Measurements from ENCODE around the gene RHOBTB3. TPM values are rescaled to one million over a fixed set of nuclear protein-coding genes. Genes with fewer than 3 reads are reported as not detected.

RHOBTB3 gene
- total RNA-seq, 4 donors from 2014 or later, result 16.7 to 39.4 (median 28.2) TPM

DNA sequence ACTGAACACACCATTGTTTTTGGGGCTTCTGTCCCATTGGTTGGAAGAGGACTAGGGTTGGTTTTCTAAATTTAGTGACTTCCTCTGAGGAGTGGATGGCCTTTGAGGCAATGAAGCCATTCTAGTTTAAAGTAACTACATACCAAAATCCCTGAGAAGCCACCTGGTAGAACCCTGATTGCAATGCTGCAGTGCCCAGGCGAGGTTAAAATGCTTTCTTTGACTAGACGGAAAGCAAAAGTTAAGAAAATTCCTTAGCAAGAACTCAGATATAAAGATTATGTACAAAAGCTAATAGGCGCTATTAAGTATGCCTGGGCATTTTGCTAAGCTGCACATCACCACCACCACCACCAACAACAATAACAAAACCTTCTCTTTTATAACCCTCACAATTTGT, 70.8 kb downstream of the RHOBTB3 start:
- intact Hi-C loops (cut with DNase I; ENCODE audit: low total_unique reads), result no loop called here
- DNase-seq (ENCODE audit: low spot score in 2 of 2), result no peak
- WGBS, 2 donors, result 96 to 97% methylated on average over 3 of the region's 3 CpGs
- TF ChIP-seq, protein P1, sequence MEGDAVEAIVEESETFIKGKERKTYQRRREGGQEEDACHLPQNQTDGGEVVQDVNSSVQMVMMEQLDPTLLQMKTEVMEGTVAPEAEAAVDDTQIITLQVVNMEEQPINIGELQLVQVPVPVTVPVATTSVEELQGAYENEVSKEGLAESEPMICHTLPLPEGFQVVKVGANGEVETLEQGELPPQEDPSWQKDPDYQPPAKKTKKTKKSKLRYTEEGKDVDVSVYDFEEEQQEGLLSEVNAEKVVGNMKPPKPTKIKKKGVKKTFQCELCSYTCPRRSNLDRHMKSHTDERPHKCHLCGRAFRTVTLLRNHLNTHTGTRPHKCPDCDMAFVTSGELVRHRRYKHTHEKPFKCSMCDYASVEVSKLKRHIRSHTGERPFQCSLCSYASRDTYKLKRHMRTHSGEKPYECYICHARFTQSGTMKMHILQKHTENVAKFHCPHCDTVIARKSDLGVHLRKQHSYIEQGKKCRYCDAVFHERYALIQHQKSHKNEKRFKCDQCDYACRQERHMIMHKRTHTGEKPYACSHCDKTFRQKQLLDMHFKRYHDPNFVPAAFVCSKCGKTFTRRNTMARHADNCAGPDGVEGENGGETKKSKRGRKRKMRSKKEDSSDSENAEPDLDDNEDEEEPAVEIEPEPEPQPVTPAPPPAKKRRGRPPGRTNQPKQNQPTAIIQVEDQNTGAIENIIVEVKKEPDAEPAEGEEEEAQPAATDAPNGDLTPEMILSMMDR (IDR thresholded peaks at IDR 0.05), result no peak
- TF ChIP-seq POLR2A (IDR thresholded peaks at IDR 0.05), result no peak
- no peak overlapping the region for H3K4me3 ChIP-seq (ENCODE audit: low read depth, poor library complexity, severe bottlenecking)

- no peak for DNase-seq (ENCODE audit: low spot score in 2 of 2)
- no peak overlapping the region for H3K4me3 ChIP-seq (ENCODE audit: low read depth, poor library complexity, severe bottlenecking)
- WGBS, 2 donors, result 86% methylated on average over 6 of the region's 6 CpGs
- TF ChIP-seq POLR2A (IDR thresholded peaks at IDR 0.05), result no peak
- TF ChIP-seq, protein P1 (IDR thresholded peaks at IDR 0.05), result no peak
- intact Hi-C loops (cut with DNase I; ENCODE audit: low total_unique reads), result no loop called here
These were observed 72.4 kb downstream of the RHOBTB3 start for GRCh38 chr5:95803271-95804148.

DNA sequence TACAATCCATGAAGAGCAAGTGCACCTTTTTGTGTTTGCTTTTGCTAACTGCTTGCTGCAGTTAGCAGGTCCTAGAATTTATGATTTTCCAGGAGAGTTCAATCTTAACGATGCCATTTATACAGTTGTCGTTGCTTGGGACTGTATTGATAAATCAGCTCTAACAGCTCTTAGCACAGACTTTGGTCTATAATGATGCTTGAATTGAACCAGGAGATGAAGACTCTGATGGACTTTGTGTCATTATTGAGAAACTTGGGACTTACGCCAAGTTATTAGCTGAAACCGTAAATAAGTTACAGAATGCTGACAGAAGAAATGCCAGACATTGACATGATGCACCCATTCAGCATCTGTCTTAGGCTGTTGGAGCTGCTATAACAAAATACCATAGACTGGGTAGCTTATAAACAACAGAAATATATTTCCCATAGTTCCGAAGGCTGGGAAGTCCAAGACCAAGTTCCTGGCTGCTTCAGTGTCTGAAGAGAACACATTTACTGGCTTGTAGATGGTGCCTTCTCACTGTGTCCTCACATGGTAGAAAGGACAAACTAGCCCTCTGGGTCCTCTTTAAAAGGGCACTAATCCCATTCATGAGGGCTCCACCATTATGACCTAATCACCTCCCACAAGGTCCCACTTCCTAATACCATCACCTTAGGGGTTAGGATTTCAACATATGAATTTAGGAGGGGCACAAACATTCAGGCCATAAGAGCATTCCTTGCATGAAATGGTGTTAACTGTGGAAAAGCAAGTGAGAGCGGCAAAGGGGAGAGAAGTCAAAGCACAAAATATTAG, 73.8 kb downstream of the RHOBTB3 start:
- TF ChIP-seq, protein P1 (IDR thresholded peaks at IDR 0.05), result no peak
- no peak for TF ChIP-seq POLR2A (IDR thresholded peaks at IDR 0.05)
- H3K4me3 ChIP-seq (ENCODE audit: low read depth, poor library complexity, severe bottlenecking), result no peak overlapping the region
- 88 to 96% methylated on average over 6 of the region's 6 CpGs for WGBS, 2 donors
- intact Hi-C loops (cut with DNase I; ENCODE audit: low total_unique reads), result no loop called here
- DNase-seq (ENCODE audit: low spot score in 2 of 2), result no peak

DNA sequence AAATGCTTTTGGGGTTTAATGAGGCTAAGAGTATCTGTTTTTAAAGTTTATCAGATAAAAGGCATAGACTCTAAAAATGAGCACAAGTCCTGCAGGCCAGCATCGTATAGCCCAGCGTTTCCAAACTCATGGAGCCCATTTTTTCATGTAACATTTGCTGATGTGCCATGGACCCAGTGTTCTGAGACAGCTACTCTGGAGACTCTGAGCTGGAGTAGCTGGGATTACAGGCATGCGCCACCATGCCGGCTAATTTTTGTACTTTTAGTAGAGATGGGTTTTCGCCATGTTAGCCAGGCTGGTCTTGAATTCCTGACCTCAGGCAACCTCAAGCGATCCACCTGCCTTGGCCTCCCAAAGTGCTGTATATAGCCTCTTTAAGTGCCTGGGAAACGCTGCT, 75.6 kb downstream of the RHOBTB3 start:
- DNase-seq (ENCODE audit: low spot score in 2 of 2), result no peak
- no peak overlapping the region for H3K4me3 ChIP-seq (ENCODE audit: low read depth, poor library complexity, severe bottlenecking)
- TF ChIP-seq, protein P1 (IDR thresholded peaks at IDR 0.05), result no peak
- TF ChIP-seq POLR2A (IDR thresholded peaks at IDR 0.05), result no peak
- intact Hi-C loops (cut with DNase I; ENCODE audit: low total_unique reads), result no loop called here
- 91 to 95% methylated on average over 7 of the region's 7 CpGs for WGBS, 2 donors

GRCh38 chr5:95808013-95808685, 77.0 kb downstream of the RHOBTB3 start:
- no peak for DNase-seq (ENCODE audit: low spot score in 2 of 2)
- no peak overlapping the region for H3K4me3 ChIP-seq (ENCODE audit: low read depth, poor library complexity, severe bottlenecking)
- no peak for TF ChIP-seq POLR2A (IDR thresholded peaks at IDR 0.05)
- TF ChIP-seq, protein P1 (IDR thresholded peaks at IDR 0.05), result no peak
- intact Hi-C loops (cut with DNase I; ENCODE audit: low total_unique reads), result no loop called here
- 61 to 62% methylated on average over 7 of the region's 7 CpGs for WGBS, 2 donors
